H1 (cell line): ENCODE results near the gene SLC35G4. TPM values are rescaled to one million over a fixed set of nuclear protein-coding genes. Genes with fewer than 3 reads are reported as not detected.

Experiments
- CTCF ChIA-PET: fragments of 300-600 bp; sonication (Branson Sonifier 250); formaldehyde crosslinking; loops from one replicate; lab custom pipeline; 2021; ENCODE audit not compliant: partially characterized antibody; lab: Charles Lee
- POLR2A ChIA-PET: fragments of 300-600 bp; sonication (Branson Sonifier 250); formaldehyde crosslinking; loops from one replicate; lab custom pipeline; 2021; ENCODE audit warnings: inconsistent platforms; ENCODE audit not compliant: partially characterized antibody; lab: Charles Lee
- DNase-seq, 2 experiments: peaks; one replicate each; pipeline versions ENCODE4 v3.0.0 to v3.0.0-alpha.2; 2010 to 2022; ENCODE audit warnings: low spot score in 2 of 2, low read depth in 1 of 2, mixed read lengths in 1 of 2
- FAIRE-seq: peaks from 2 replicates; lab custom pipeline; 2011; peaks lifted over from hg19 to GRCh38; lab: Jason Lieb, UNC
- H2AFZ ChIP-seq: 2 replicates; pipeline ENCODE4 v1.8.1; 2012; ENCODE audit warnings: low read length, inconsistent platforms
- H2AK5ac ChIP-seq: 2 replicates; pipeline ENCODE4 v1.6.1; 2013; ENCODE audit warnings: low read depth, low read length
- H2BK120ac ChIP-seq: replicated peaks from 2 replicates; pipeline ENCODE3; 2013; ENCODE audit warnings: low read depth, low read length, inconsistent platforms
- H2BK12ac ChIP-seq: 2 replicates; pipeline ENCODE4 v1.6.1; 2013; ENCODE audit warnings: low read depth, low read length
- H2BK15ac ChIP-seq: 2 replicates; pipeline ENCODE4 v1.6.1; 2013; ENCODE audit warnings: low read length
- H2BK20ac ChIP-seq: 2 replicates; pipeline ENCODE4 v1.6.1; 2013; ENCODE audit warnings: low read length
- H2BK5ac ChIP-seq: 2 replicates; pipeline ENCODE4 v1.6.1; 2013; ENCODE audit warnings: low read depth, low read length
- H3K14ac ChIP-seq: 2 replicates; pipeline ENCODE4 v1.6.1; 2013; ENCODE audit warnings: inconsistent platforms; ENCODE audit not compliant: insufficient read length
- H3K18ac ChIP-seq: 2 replicates; pipeline ENCODE4 v1.6.1; 2013; ENCODE audit warnings: low read length; ENCODE audit errors: extremely low read depth
- H3K23ac ChIP-seq: 2 replicates; pipeline ENCODE4 v1.6.1; 2013; ENCODE audit warnings: inconsistent platforms; ENCODE audit not compliant: insufficient read length
- H3K23me2 ChIP-seq: 2 replicates; pipeline ENCODE4 v1.6.1; 2013; ENCODE audit warnings: low read depth, low read length
- H3K27ac ChIP-seq: 2 replicates; pipeline ENCODE4 v1.6.1; 2011; ENCODE audit warnings: low read depth, low read length, inconsistent platforms
- H3K27me3 ChIP-seq, 4 experiments: replicated peaks in 1 of 4; 1 replicate in 1 of 4; 2 replicates in 3 of 4; pipeline versions ENCODE4 v1.6.1 to v1.8.1; 2011 to 2013; ENCODE audit warnings: low read length in 3 of 4, mild to moderate bottlenecking in 3 of 4, inconsistent platforms in 2 of 4, mixed read lengths in 2 of 4, moderate library complexity in 1 of 4; ENCODE audit not compliant: control insufficient read depth in 3 of 4, insufficient read depth in 3 of 4; ENCODE audit errors: extremely low read depth in 1 of 4
- H3K36me3 ChIP-seq, 4 experiments: 2 replicates each; pipeline versions ENCODE4 v1.6.1 to v1.8.1; 2011 to 2013; ENCODE audit warnings: mild to moderate bottlenecking in 4 of 4, low read length in 3 of 4, moderate library complexity in 2 of 4, control low read depth in 1 of 4, inconsistent platforms in 1 of 4; ENCODE audit not compliant: insufficient read depth in 4 of 4, control insufficient read depth in 2 of 4
- H3K4ac ChIP-seq: replicated peaks from 2 replicates; pipeline ENCODE3; 2013; ENCODE audit warnings: low read length, low read depth, mixed read lengths, inconsistent platforms; ENCODE audit not compliant: insufficient read length
- H3K4me1 ChIP-seq, 4 experiments: replicated peaks in 1 of 4; 1 replicate in 1 of 4; 2 replicates in 3 of 4; pipeline versions ENCODE4 v1.6.1 to v1.8.1; 2011 to 2013; ENCODE audit warnings: low read length in 3 of 4, inconsistent platforms in 2 of 4, mixed read lengths in 1 of 4; ENCODE audit not compliant: insufficient read depth in 4 of 4, control insufficient read depth in 3 of 4
- H3K4me2 ChIP-seq, 2 experiments: 2 replicates each; pipeline versions ENCODE4 v1.6.1 to v1.8.1; 2011 to 2013; ENCODE audit warnings: low read depth in 2 of 2, low read length in 2 of 2, control low read depth in 1 of 2, inconsistent platforms in 1 of 2, mild to moderate bottlenecking in 1 of 2; ENCODE audit not compliant: insufficient read depth in 1 of 2
- H3K4me3 ChIP-seq, 4 experiments: fragments of 200-600, 300-600 bp in 1 of 4; sonication (generic), shearing (Covaris generic), sonication (Bioruptor Twin) in 1 of 4; 2 replicates each; pipeline versions ENCODE4 v1.5.1 to v1.8.1; 2011 to 2016; ENCODE audit warnings: low read length in 4 of 4, low read depth in 3 of 4, control low read depth in 2 of 4, inconsistent platforms in 2 of 4, mild to moderate bottlenecking in 2 of 4, mixed read lengths in 1 of 4, moderate library complexity in 1 of 4; ENCODE audit not compliant: insufficient read depth in 2 of 4; ENCODE audit errors: extremely low read depth in 1 of 4
- H3K56ac ChIP-seq: replicated peaks from 2 replicates; pipeline ENCODE3; 2013; ENCODE audit warnings: low read depth, mild to moderate bottlenecking, mixed read lengths, low read length, inconsistent platforms; ENCODE audit not compliant: insufficient read length
- H3K79me1 ChIP-seq: 2 replicates; pipeline ENCODE4 v1.6.1; 2013; ENCODE audit warnings: low read depth, low read length, control low read depth
- H3K79me2 ChIP-seq, 2 experiments: 2 replicates each; pipeline versions ENCODE4 v1.6.1 to v1.8.1; 2012 to 2013; ENCODE audit warnings: low read length in 2 of 2, mild to moderate bottlenecking in 2 of 2, inconsistent platforms in 1 of 2; ENCODE audit not compliant: insufficient read depth in 2 of 2, control insufficient read depth in 1 of 2
- H3K9ac ChIP-seq, 4 experiments: replicated peaks in 1 of 4; 1 replicate in 1 of 4; 2 replicates in 3 of 4; pipeline versions ENCODE4 v1.6.1 to v1.8.1; 2011 to 2013; ENCODE audit warnings: low read depth in 3 of 4, low read length in 3 of 4, control low read depth in 2 of 4, mild to moderate bottlenecking in 2 of 4, moderate library complexity in 2 of 4, inconsistent platforms in 1 of 4; ENCODE audit errors: extremely low read depth in 1 of 4
- H3K9me3 ChIP-seq, 2 experiments: 2 replicates each; pipeline versions ENCODE4 v1.6.1 to v1.8.1; 2012 to 2013; ENCODE audit warnings: mild to moderate bottlenecking in 2 of 2, moderate library complexity in 2 of 2, control low read depth in 1 of 2, inconsistent platforms in 1 of 2, low read depth in 1 of 2, low read length in 1 of 2, mixed read lengths in 1 of 2; ENCODE audit not compliant: insufficient read depth in 2 of 2
- H4K20me1 ChIP-seq, 2 experiments: replicated peaks in 1 of 2; 2 replicates each; pipeline versions ENCODE3 to v1.8.1; 2011 to 2013; ENCODE audit warnings: inconsistent platforms in 2 of 2, low read length in 2 of 2, mild to moderate bottlenecking in 1 of 2; ENCODE audit not compliant: insufficient read depth in 2 of 2, control insufficient read depth in 1 of 2
- H4K5ac ChIP-seq: 2 replicates; pipeline ENCODE4 v1.6.1; 2013; ENCODE audit warnings: low read length, low read depth, mixed read lengths, inconsistent platforms; ENCODE audit not compliant: insufficient read length
- H4K8ac ChIP-seq: 2 replicates; pipeline ENCODE4 v1.8.0; 2013; ENCODE audit warnings: mild to moderate bottlenecking, moderate library complexity, low read length, inconsistent platforms; ENCODE audit not compliant: insufficient read depth; ENCODE audit errors: extremely low read depth
- H4K91ac ChIP-seq: replicated peaks from 2 replicates; pipeline ENCODE3; 2013; ENCODE audit warnings: low read length, mixed read lengths, inconsistent platforms; ENCODE audit not compliant: insufficient read length
- CREB1 ChIP-seq: IDR thresholded peaks from 2 replicates; pipeline ENCODE4 v1.6.1; 2012; ENCODE audit warnings: inconsistent platforms
- CTCF ChIP-seq, 3 experiments: IDR thresholded peaks; 1 replicate in 2 of 3; 2 replicates in 1 of 3; pipeline versions ENCODE4 v1.5.1 to v1.6.1; 2011; ENCODE audit warnings: low read length in 3 of 3, mild to moderate bottlenecking in 3 of 3, inconsistent platforms in 2 of 3, low read depth in 1 of 3, moderate library complexity in 1 of 3; ENCODE audit not compliant: insufficient read depth in 1 of 3; ENCODE audit errors: control extremely low read depth in 1 of 3
- EP300 ChIP-seq, 2 experiments: IDR thresholded peaks; 1 replicate in 1 of 2; 2 replicates in 1 of 2; pipeline ENCODE4 v1.6.1; 2011 to 2012; ENCODE audit warnings: low read depth in 2 of 2, low read length in 2 of 2, mild to moderate bottlenecking in 2 of 2, borderline replicate concordance in 1 of 2, inconsistent platforms in 1 of 2, moderate library complexity in 1 of 2
- EZH2 ChIP-seq: fragments of 200-600 bp; sonication (generic); IDR thresholded peaks from 2 replicates; pipeline ENCODE4 v1.7.1; 2012; ENCODE audit warnings: low read depth, mild to moderate bottlenecking, moderate library complexity, low read length, inconsistent platforms; ENCODE audit not compliant: severe bottlenecking
- FOSL1 ChIP-seq: IDR thresholded peaks from 2 replicates; pipeline ENCODE4 v1.6.1; 2011; ENCODE audit warnings: mild to moderate bottlenecking, low read depth, low read length, moderate library complexity; ENCODE audit not compliant: insufficient read depth
- KDM1A ChIP-seq: fragments of 200-600, 300-600 bp; sonication (generic); IDR thresholded peaks from 2 replicates; pipeline ENCODE4 v1.7.1; 2016; ENCODE audit warnings: mild to moderate bottlenecking, low read length, borderline replicate concordance
- RAD21 ChIP-seq, 2 experiments: IDR thresholded peaks in 1 of 2; conservative IDR thresholded peaks in 1 of 2; 2 replicates each; pipeline ENCODE4 v1.6.1; 2011; ENCODE audit warnings: low read depth in 2 of 2, low read length in 2 of 2, improper control_type of control experiment in 1 of 2, inconsistent platforms in 1 of 2, mild to moderate bottlenecking in 1 of 2, moderate library complexity in 1 of 2
- SRF ChIP-seq: IDR thresholded peaks from 2 replicates; pipeline ENCODE4 v1.6.1; 2011; ENCODE audit warnings: mild to moderate bottlenecking, low read depth, low read length, moderate library complexity
- WGBS, 2 experiments: shearing (Covaris generic) in 1 of 2; methylation state at CpG; one replicate each; pipeline versions ENCODE4 v1.1.6 to v1.1.7; 2013 to 2015; ENCODE audit warnings: low lambda C conversion rate in 2 of 2, mixed read lengths in 2 of 2, inconsistent platforms in 1 of 2, low coverage in 1 of 2, missing lambda C conversion rate in 1 of 2; ENCODE audit not compliant: insufficient replicate concordance in 2 of 2, insufficient coverage in 1 of 2, insufficient read length in 1 of 2; ENCODE audit errors: extremely low coverage in 1 of 2, missing lambda C conversion rate in 1 of 2; 5-methylcytosine and 5-hydroxymethylcytosine counted together
- polyA plus RNA-seq, 7 experiments: library from polyadenylated mRNA; depleted of rRNA in 3 of 7; stranded (reverse) in 5 of 7; unstranded in 2 of 7; fragments of >200 nt in 5 of 7; fragments of 200-250 nt in 2 of 7; gene quantifications; 1 replicate in 5 of 7; 2 replicates in 1 of 7; 4 replicates in 1 of 7; pipeline versions ENCODE4 v1.2.1 to v1.2.3, GENCODE V29; 2011 to 2013; ENCODE audit warnings: missing spikeins in 2 of 7, mixed read lengths in 2 of 7
- total RNA-seq: library from RNA; stranded (reverse); fragmentation: NEBNext Ultra II Directional; extraction: Animal tissue kit (Norgen Biotek cat#: 25700); gene quantifications from 2 replicates; pipeline ENCODE4 v1.2.1, GENCODE V29; 2021

The SLC35G4 gene
- total and polyA plus RNA-seq, 2 of the 8 experiments (the other 6 are each of a cell fraction or from before 2014, with no cell fraction given): not detected

- H3K23me2 ChIP-seq: no peaks in the 10 kb centered on the region
- H4K91ac ChIP-seq: no peak overlapping the region
- no peak overlapping the region for H3K23ac ChIP-seq
- no peak overlapping the region for H2AK5ac ChIP-seq
- no peak overlapping the region for H3K4me3 ChIP-seq
- DNase-seq (no peak), FAIRE-seq (no peak)
- no peak overlapping the region for H2BK120ac ChIP-seq
- POLR2A ChIA-PET: no interaction called here
- H3K9me3 ChIP-seq: no peaks in the 10 kb centered on the region
- H3K14ac ChIP-seq: no peak overlapping the region
- H3K4me2 ChIP-seq: no peak overlapping the region
- H3K18ac ChIP-seq: no peak overlapping the region
- no peak overlapping the region for H2BK12ac ChIP-seq
- no peak overlapping the region for H3K56ac ChIP-seq
- no peak for TF ChIP-seq FOSL1
- no peak for TF ChIP-seq CREB1
- peak in 1 of 3 experiments; percentile 14; a peak in 1 of 4 replicates for TF ChIP-seq CTCF (IDR thresholded peaks at IDR 0.05; ENCODE audit: control extremely low read depth in 1 of 3, insufficient read depth in 1 of 3, low read depth in 1 of 3, low read length in 3 of 3)
- TF ChIP-seq SRF: no peak
- TF ChIP-seq RAD21 (IDR thresholded peaks at IDR 0.05 in 1 of 2, conservative IDR thresholded peaks at IDR 0.05 in 1 of 2; ENCODE audit: low read depth in 2 of 2, low read length in 2 of 2): peak; percentile 42 to 48
- no peak for TF ChIP-seq EZH2
- no peak for TF ChIP-seq EP300 (IDR thresholded peaks at IDR 0.05; ENCODE audit: borderline replicate concordance in 1 of 2, low read depth in 2 of 2, low read length in 2 of 2)
- no peak for TF ChIP-seq KDM1A
- no peak overlapping the region for H2AFZ ChIP-seq
- H2BK20ac ChIP-seq: no peak overlapping the region
- no peak overlapping the region for H4K8ac ChIP-seq
- H3K27ac ChIP-seq: no peak overlapping the region
- no peaks in the 10 kb centered on the region; a peak in 1 of 7 replicates for H3K4me1 ChIP-seq
- no peak overlapping the region for H4K5ac ChIP-seq
- no peak overlapping the region for H2BK15ac ChIP-seq
- WGBS, 2 experiments: 87% methylated on average over 14 of the region's 14 CpGs; no CpG with 5 or more reads in 1 of the 2 experiments
- no peaks in the 10 kb centered on the region for H3K79me1 ChIP-seq
- H3K4ac ChIP-seq: no peak overlapping the region
- H3K79me2 ChIP-seq: no peaks in the 10 kb centered on the region
- H3K36me3 ChIP-seq: no peaks in the 10 kb centered on the region
- CTCF ChIA-PET: interaction anchor here (0.8 to 2.4 kb wide), 17 partner anchors 9 to 601 kb away, joined by 3 to 19 read pairs (median 5); no protein-coding TSS in a partner anchor
- H2BK5ac ChIP-seq: no peak overlapping the region
- H3K27me3 ChIP-seq: no peaks in the 10 kb centered on the region
- no peaks in the 10 kb centered on the region for H4K20me1 ChIP-seq
- H3K9ac ChIP-seq: no peak overlapping the region
Observed at GRCh38 chr18:11570769-11571412, 38.5 kb upstream of the SLC35G4 start.
